Amniotic epithelial cell (primary cell): ENCODE data around the gene HSPA6.
"Not testable (repeated sequence)": the region's sequence is repeated elsewhere in the genome, so short reads cannot be mapped to it uniquely, and the experiment has no call there.

Experiments
- DNase-seq: peaks from one replicate; pipeline ENCODE4 v3.0.0-alpha.2; 2010; ENCODE audit warnings: low read depth

Gene HSPA6

DNA sequence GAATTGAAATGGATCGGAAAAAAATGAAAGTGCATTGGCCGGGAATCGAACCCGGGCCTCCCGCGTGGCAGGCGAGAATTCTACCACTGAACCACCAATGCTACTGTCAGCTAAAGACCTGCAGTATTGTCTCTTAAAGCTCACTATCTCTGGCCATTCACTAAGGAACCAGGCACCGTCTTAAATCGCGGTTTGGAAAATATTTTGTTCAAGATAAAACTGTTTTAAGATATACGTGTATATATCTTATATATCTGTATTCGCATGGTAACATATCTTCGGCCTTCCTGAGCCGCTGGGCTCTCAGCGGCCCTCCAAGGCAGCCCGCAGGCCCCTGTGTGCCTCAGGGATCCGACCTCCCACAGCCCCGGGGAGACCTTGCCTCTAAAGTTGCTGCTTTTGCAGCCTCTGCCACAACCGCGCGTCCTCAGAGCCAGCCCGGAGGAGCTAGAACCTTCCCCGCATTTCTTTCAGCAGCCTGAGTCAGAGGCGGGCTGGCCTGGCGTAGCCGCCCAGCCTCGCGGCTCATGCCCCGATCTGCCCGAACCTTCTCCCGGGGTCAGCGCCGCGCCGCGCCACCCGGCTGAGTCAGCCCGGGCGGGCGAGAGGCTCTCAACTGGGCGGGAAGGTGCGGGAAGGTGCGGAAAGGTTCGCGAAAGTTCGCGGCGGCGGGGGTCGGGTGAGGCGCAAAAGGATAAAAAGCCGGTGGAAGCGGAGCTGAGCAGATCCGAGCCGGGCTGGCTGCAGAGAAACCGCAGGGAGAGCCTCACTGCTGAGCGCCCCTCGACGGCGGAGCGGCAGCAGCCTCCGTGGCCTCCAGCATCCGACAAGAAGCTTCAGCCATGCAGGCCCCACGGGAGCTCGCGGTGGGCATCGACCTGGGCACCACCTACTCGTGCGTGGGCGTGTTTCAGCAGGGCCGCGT lies at the start of gene HSPA6:
Gene HSPA6, plus strand, starts transcription at position 724 of the 925 bp plus-strand sequence. Its CDS starts 119 bp downstream, at position 843.
- peak; percentile 71 for DNase-seq

DNA sequence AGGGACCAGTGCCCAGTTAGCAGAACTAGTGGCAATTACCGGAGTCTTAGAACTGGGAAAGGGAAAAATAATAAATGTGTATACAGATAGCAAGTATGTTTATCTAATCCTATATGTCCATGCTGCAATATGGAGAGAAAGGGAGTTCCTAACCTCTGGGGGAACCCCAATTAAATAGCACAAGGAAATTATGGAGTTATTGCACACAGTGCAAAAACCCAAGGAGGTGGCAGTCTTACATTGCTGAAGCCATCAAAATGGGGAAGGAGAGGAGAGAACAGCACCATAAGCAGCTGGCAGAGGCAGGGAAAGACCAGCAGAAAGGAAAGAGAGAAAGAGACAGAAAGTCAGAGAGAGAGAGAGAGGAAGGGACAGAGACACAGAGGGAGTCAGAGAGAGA lies 46.6 kb upstream of the HSPA6 start:
- not testable (repeated sequence) for DNase-seq

DNA sequence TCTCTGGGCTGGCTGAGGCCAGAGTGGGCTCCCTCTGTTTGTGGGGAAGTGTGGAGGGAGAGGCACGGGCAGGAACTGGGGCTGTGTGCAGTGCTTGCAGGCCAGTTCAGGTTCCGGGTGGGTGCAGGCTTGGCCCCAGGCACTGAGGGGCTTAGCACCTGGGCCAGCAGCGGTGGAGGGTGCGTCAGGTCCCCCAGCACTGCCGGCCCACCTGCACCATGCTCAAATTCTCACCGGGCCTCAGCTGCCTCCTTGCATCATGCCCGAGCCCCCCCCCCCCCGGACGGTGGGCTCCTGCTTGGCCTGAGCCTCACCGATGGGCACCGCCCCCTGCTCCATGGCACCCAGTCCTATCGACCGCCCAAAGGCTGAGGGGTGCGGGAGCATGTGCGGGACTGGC lies 45.4 kb upstream of the HSPA6 start:
- DNase-seq = no peak

DNA sequence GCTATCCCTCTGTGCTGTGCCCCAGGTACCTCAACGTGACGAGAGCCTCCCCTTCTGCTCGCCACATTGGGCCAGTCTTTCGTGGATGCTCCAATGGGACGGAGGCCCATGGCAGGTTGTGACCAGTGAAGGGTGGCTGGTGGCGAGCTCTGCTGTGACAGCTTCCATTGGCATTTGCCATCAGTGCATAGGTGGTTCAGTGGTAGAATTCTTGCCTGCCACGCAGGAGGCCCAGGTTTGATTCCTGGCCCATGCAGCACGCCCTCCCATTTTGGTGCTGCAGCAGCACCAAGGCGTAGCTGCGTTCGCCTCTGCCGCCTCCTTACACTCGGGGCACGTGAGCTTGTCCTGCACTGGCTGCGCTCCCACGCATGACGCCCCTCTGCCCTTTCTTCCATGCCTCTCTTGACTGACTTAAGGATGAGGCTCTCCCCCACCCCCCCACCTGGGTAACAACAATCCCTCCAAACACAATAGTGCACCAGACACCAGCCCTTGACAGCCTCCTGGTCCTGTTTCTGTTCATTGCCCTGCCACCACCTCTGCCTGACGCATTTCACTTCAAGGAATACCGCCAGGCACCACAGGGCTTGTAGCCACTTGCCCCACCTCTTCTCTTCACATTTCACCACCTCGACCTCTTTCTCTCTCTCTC lies 43.8 kb upstream of the HSPA6 start:
- no peak for DNase-seq

DNA sequence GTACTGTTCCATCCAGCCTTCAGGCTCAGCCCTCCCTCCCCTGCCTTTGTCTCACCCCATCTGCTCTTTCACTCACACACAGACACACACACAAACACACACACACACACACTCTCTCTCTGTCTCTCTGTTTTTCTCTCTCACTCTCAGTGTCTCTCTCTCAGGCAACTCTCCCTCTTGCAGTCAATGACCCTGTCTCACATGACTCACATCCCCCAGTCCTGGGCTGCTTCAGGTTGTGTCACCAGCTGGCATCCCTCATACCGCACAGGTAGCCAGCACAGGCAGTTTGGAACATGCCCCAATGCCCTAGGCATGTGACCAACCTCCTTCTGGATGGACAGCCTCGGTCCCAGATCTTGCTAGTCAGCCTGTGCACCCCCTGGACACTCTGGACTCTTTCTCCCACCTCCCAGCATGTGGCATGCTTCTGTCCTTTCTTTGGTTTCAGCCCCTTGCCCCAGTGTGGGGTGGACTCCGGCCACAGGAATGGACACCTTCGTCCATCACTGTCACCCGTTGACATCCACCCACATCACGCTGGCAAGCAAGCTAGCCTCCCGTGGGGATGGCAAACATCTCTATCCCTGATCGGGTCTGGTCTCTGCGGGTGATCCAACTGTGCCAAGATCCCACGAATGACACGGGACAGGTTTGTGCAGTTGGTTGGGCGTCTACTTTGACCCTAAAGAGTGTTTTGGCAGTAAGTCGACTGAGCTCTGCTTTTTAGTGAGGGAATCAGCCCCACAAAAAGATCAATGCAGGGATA lies 42.5 kb upstream of the HSPA6 start:
- no peak for DNase-seq

DNA sequence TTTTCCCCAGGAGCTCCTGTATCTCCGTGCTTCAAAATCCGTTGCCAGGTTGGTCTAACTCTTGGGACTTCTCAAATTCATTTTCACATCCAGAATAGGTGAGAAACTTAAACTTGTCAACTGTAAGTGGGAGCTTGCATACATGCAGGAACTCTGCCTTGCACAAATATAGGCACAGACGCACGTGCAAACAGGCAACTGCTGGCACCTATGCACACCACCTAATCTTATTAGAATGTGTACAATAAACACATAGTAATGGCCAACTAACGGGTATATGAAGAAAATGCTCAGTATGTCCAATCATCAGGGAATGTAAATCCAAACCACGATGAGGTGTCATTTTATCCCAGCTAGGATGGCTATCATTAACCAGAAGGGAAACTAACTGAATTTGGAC lies 41.7 kb upstream of the HSPA6 start:
- no peak for DNase-seq

DNA sequence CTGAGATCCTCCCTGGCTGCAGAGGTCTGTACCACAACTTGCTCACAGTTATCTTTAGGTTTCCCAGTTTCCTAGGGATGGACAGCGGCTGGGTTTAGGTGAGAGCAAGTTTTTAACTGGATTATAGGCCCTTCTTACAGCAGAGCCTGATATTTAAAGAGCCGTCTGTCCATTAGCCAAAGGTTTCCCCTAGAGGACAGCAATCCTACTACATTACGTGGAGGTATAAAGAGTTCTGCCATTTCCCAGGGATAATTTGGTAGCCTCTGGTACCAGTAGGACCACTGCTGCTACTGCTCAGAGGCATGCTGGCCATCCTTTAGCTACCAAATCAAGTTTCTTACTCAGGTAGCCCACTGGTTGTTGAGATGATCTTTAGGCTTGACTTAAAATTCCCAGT lies 41.0 kb upstream of the HSPA6 start:
- no peak for DNase-seq

DNA sequence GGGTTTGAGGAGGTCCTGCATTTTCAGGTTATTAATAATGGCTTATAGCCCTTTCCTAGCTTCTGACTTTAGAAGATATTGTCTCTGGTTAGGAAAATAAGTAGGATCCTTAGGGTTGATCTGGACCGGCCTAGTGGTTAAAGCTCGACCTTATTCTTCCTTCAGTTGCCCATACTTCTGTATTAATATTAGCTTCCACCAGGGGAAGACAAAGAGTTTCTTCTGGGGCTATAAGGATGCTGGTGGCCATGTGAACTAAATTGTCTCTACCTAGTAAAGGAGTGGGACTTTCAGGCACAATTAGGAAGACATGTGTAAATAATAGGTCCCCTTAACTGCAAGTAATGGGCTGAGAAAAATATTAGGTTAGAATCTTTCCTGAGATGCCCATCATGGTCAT lies 39.7 kb upstream of the HSPA6 start:
- no peak for DNase-seq

DNA sequence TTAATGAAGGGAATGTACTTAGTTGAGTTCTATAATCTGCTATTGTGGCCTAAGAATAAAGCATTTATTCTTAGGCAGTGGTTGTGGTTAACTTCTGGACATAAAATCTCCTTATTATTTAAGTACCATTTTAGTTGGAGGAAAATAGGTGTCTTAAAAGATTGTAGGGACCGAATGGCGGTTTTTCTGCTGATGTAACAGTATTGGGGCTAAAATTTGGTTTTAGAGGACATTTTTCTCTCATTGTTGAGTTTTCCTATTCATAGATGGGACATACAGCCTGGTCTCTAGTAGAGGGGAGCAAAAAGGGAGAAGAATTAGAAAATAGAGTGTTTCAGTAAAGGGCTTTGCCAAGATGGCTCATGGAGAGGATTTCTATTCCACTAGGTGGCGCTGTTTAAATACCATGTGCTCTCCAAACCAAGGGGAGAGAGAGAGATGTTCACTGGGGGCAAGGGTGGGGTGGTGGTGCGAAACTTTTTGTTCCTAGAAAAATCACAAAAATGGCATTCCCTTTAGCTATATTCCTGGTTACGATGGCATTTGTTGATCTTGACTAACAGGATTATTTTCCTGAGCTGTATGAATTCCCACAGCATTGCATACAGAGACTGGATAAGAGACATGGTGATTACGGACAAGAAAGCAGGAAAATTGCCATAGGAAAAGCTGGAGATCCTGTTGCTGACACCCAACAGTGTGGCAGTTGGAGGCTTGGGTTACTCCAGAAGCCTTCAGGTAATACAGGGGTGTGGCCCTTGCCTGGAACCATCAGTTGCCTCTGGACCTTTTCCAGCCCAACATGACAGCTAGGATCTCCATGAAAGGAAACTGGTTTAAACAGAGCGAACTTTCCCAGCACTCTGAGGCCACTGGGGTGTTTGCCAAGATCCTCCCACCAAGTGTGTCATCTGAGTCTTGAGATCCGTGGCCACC lies 37.3 kb upstream of the HSPA6 start:
- peak; percentile 70 for DNase-seq

DNA sequence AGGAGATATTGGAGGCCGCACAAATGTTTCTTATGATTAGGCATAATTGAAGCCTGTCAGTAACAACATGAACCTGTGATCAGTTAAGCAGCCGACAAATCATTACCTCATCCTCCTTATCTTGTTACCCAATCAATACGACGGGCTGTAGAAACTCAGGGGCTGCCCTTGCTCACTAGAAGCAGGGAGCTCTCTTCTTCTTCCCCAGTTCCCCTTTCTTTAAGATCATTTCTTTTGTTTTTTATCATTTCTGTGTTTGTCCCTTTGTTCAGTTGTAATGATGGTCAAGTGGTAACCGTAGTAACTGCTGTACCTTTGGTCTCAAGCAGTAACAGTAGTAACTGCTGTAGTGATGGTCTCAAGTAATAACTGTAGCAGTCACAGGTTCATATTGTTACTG lies 32.9 kb upstream of the HSPA6 start:
- no peak for DNase-seq

DNA sequence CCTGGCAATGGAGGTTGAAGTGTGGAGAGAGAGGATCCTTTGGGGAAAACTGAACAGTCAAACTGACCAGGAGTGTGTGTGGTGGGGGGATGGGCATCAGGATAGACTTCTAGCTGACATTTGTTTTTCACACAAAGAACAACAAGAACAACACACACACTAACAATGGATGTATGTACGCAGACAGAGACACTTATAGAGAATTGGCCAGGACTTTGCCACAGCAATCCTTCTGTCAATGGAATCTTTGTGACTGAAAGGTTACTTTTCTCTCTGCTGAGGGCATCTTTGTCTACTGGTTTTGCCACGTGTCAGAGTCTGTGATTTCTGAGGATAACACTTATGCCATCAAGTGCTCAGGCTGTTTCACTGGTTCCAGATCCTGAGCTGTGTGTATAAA lies 31.5 kb upstream of the HSPA6 start:
- no peak for DNase-seq

DNA sequence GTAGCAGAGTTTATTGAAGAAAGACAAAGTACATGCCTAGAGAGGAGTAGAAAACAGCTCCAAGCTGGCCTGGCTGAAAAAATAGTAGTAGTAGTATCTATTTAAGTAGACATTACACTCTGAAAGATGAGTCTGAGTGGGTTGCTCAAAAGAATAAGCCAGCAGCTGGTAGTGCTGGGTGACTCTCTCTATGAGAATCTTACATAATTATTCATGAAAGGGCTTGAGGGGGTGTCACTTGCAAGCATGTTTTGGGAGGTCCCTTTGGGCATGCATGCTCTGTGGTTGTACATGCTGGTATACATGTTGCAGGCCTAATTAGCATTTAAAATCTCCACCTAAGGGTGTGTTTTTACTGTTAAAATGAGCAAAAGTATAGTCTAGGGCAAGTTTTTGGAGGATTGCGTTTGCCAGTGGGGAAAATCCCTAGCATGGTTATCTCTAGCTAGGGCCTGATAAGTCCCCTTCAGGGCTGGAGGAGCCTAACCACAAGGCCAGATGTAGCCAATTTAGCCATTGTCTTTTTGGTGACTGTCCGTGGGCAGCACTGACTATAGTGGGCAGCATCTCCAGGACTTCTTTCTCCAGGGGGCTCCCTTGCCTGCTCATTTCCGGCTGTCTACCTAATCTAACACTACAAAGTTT lies 30.1 kb upstream of the HSPA6 start:
- DNase-seq = no peak

DNA sequence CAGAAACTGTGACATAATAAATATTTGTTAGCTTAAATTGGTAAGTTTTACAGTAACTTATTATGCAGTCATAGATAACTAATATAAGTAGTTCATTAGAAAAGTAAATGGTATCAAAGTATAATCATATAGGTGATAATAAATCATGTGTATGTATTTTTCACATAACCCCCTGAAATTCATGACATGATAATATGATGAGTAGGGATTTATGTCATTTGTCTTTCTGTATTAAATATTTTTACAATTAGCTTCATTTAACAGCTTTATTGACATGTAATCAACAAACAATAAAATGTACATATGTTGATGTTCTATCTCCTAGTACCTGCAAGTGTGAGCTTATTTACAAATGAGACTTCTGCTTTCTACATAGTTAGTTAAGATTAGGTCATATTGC lies 28.9 kb upstream of the HSPA6 start:
- DNase-seq = no peak

DNA sequence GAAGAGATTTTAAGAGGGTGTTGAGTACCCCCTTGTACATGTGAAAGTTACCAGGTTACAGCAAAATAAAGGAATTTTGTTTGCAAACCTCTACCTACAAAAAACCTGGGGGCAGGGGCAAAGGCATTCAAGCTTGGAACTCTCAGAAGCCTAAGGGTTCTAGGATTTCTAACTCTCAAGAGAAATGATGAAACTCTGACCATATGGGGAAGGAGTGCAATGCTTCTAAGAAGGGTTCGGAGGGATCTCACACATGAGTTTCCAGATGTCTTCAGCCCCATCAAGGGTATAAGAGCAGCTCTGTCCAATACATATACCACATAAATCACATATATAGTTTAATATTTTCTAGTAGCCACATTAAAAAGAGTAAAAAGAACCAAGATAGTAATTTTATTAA lies 26.4 kb upstream of the HSPA6 start:
- DNase-seq = no peak

DNA sequence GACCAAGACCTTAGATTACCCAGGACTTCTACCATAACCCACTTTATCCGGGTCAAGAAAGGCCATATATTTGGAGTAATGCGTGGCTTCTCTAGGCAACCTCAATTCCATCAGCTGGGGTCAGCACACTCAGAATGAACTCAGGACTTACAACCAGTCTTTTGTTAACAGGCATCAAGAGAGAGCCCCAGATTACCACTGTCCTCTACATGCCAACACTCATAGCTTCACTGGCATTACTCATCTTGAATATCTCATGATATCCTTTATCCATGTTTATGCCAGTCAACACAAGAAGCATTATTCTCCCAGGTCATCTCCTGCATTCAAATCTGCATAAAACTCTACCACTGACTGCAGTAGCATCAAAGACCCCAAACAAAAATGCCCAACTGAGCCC lies 25.7 kb upstream of the HSPA6 start:
- no peak for DNase-seq

DNA sequence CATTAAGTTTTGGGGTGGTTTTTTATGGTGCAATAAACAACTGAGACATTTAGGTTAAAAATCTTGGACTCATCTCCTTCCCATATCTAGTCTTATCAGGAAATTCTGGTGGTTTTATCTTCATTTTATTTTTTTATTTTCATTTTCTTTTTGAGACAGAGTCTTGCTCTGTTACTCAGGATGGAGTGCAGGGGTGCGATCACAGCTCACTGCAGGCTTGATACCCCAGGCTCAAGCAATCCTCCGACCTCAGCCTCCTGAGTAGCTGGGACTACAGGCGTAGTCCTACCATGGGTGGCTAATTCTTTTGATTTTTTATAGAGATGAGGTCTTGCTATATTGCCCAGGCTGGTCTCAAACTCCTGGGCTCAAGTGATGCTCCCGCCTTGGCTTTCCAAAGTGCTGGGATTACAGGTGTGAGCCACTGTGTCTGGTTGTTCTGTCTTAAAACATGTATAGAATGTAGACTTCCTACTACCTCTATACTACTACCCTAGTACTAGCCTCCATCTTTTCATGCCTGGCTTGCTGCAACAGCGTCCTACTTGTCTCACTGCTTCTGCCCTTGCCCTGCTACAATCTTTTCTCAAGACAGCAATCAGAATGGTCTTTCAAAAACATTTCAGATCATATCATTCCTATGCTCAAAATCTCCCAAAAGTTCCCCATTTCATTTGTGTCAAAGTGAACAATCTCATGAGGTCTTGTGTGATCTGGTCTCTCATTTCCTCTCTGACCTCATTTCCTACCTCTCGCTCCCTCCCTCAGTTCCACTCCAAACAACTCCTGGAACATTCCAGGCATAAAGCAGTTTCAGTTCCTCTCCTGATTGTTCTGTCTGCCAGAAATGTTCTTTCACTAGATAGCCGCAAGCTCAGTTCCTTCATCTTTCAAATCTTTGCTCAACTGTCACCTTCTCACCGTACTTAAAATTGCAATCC lies 25.0 kb upstream of the HSPA6 start:
- DNase-seq = peak; percentile 36

DNA sequence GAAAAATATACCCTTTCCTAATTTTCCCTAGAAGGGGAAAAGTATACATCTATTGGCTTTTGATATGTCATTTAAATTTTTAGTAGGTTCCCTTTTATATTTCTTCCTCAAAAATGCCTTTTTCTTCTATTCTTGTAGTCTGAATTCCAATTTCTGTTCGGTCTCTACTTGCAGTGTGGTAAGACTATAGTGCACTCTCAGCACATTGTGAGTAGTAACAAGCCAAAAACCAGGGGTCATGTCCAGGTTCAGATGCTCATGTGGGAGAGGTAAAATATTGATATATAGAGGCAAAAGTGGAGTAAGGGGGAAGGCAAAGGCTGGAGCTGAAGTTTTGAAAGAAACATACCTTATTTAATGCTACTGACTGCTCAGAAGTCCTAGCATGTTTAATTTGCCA lies 23.1 kb upstream of the HSPA6 start:
- DNase-seq = no peak

DNA sequence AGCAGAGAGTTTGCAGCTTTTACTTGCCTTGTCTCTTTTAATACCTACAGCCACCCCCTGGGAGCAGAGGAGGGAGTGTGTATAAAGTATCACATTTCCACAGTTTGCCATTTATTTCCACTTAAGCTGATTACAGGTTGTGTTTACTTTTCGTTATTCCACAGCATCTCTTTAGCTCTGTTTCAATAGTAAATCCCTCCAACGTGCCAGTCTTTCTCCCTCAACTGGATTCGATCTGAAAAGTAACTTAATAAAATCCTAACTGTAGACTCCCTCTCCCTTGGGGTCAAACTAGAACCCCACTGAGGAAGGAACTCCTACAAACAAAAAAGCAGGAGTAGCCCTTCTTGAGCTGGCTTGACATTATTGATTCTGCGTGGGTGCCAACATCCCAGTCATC lies 22.2 kb upstream of the HSPA6 start:
- no peak for DNase-seq

DNA sequence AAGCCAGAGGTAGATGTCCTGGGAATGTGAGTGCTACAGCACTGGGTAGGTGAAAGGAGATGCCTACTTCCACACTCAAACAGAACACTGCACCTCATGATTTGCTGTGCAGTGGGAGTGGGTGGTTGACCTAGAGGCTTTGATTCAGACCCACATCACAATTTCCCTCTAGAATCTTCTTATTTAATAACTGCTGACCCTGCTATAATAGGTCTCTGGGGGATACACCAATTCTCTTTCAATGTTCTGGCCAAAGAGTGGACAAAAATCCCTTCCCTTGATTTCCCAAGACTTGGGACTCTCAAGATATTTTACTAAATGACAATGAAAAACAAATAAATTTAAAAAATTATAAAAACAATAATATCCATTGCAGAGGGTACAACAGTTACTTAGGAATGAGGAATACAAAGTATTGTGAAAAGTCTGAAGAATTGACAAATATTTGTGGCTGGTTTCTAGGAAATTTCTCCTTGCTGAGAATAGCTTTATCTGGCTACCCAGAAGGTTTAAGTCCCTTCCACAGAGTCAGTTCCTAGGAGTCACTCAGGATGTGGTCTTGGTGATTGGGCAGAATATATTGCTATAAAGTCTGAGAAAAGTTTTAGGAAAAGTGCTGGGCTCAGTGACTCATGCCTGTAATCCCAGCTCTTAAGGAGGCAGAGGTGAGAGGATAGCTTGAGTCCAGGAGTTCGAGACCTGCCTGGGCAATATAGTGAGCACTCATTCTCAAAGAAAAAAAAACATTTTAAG lies 21.5 kb upstream of the HSPA6 start:
- DNase-seq = peak; percentile 71
